Measurements from ENCODE around the gene IL27RA. TPM values are rescaled to one million over a fixed set of nuclear protein-coding genes. Genes with fewer than 3 reads are reported as not detected.

Gene IL27RA
- total RNA-seq, 2 donors from 2014 or later: 1.3 to 3.6 TPM

GRCh38 chr19:14101003-14101545 lies 69.5 kb downstream of the IL27RA start:
- ATAC-seq: no peak
- no peak overlapping the region for H3K27ac ChIP-seq
- DNase-seq: no peak
- H3K4me1 ChIP-seq: no peaks in the 10 kb centered on the region
- 91 to 93% methylated on average over 6 of the region's 6 CpGs for WGBS, 2 donors
- no peaks in the 10 kb centered on the region for H3K27me3 ChIP-seq
- H3K4me3 ChIP-seq: no peak overlapping the region
- TF ChIP-seq CTCF (IDR thresholded peaks at IDR 0.05) (no peak), POLR2A (IDR thresholded peaks at IDR 0.05) (no peak)
- H3K9me3 ChIP-seq: no peaks in the 10 kb centered on the region
- intact Hi-C loops (cut with DNase I): no loop called here
- H3K36me3 ChIP-seq (replicated peaks in 1 of 2; ENCODE audit: insufficient read depth in 1 of 2, low read depth in 2 of 2): peaks cover 6 to 9% of the 10 kb centered on the region in 2 donors

- WGBS, 2 donors: 74% methylated on average over 9 to 11 of the region's 11 CpGs
- H3K4me3 ChIP-seq: no peak overlapping the region
Measured at GRCh38 chr19:14102102-14102696, 70.6 kb downstream of the IL27RA start.

GRCh38 chr19:14102756-14103155 lies 71.2 kb downstream of the IL27RA start:
- intact Hi-C loops (cut with DNase I): no loop called here
- no peak for DNase-seq
- Histone ChIP-seq H3K27ac (no peak overlapping the region), H3K9me3 (no peaks in the 10 kb centered on the region), H3K4me3 (no peak overlapping the region), H3K36me3 (replicated peaks in 1 of 2; ENCODE audit: insufficient read depth in 1 of 2, low read depth in 2 of 2) (peaks cover 2 to 6% of the 10 kb centered on the region in 2 donors), H3K27me3 (no peaks in the 10 kb centered on the region), H3K4me1 (no peaks in the 10 kb centered on the region)
- WGBS, 2 donors: 86 to 96% methylated on average over 9 to 10 of the region's 10 CpGs
- TF ChIP-seq CTCF (IDR thresholded peaks at IDR 0.05) (no peak), POLR2A (IDR thresholded peaks at IDR 0.05) (no peak)
- no peak for ATAC-seq

More at GRCh38 chr19:14102102-14102696, 70.6 kb downstream of the IL27RA start:
- ATAC-seq (no peak), DNase-seq (no peak)
- Histone ChIP-seq H3K4me1 (no peaks in the 10 kb centered on the region), H3K9me3 (no peaks in the 10 kb centered on the region), H3K27me3 (no peaks in the 10 kb centered on the region), H3K27ac (no peak overlapping the region), H3K36me3 (replicated peaks in 1 of 2; ENCODE audit: insufficient read depth in 1 of 2, low read depth in 2 of 2) (peaks cover 3 to 6% of the 10 kb centered on the region in 2 donors)
- intact Hi-C loops (cut with DNase I): no loop called here
- TF ChIP-seq POLR2A (IDR thresholded peaks at IDR 0.05) (no peak), CTCF (IDR thresholded peaks at IDR 0.05) (no peak)

Other genes with a start within 250 kb of the IL27RA start
- gene ZSWIM4, start 236.3 kb upstream of the IL27RA start, total RNA-seq: 10 to 100 TPM in 1 of 2 donors, 1 to 10 TPM in 1; 3.4 to 12.5 TPM
- gene NANOS3, start 154.6 kb upstream of the IL27RA start, total RNA-seq: not detected
- gene BRME1, start 125.6 kb upstream of the IL27RA start, total RNA-seq: 1 to 10 TPM; 3.0 to 4.9 TPM
- 10 to 100 TPM; 35.5 to 52.1 TPM for gene CC2D1A, start 125.6 kb upstream of the IL27RA start, total RNA-seq
- gene PODNL1, start 93.3 kb upstream of the IL27RA start, total RNA-seq: under 1 TPM in 1 of 2 donors, not detected in 1; 0.66 TPM
- gene DCAF15, start 79.3 kb upstream of the IL27RA start, total RNA-seq: 10 to 100 TPM in 1 of 2 donors, 1 to 10 TPM in 1; 7.0 to 20.4 TPM
- gene RFX1, start 25.4 kb upstream of the IL27RA start, total RNA-seq: 1 to 10 TPM; 3.9 to 7.6 TPM
- gene RLN3, start 3.6 kb upstream of the IL27RA start, total RNA-seq: not detected
- gene PALM3, start 30.3 kb downstream of the IL27RA start, total RNA-seq: 10 to 100 TPM; 17.4 to 28.3 TPM
- gene MISP3, start 41.0 kb downstream of the IL27RA start, total RNA-seq: 10 to 100 TPM; 21.1 to 25.7 TPM
- not detected for gene C19orf67, start 54.0 kb downstream of the IL27RA start, total RNA-seq
- 10 to 100 TPM; 11.2 to 22.1 TPM for gene SAMD1, start 59.0 kb downstream of the IL27RA start, total RNA-seq
- 10 to 100 TPM; 15.5 to 22.6 TPM for gene PRKACA, start 86.0 kb downstream of the IL27RA start, total RNA-seq
- 1 to 10 TPM in 1 of 2 donors, under 1 TPM in 1; 0.26 to 1.6 TPM for gene ASF1B, start 104.8 kb downstream of the IL27RA start, total RNA-seq
- gene ADGRL1, start 174.4 kb downstream of the IL27RA start, total RNA-seq: 10 to 100 TPM; 12.5 to 16.5 TPM